HuH-7 (cell line): ENCODE results near the gene SYCP2.

Experiments used
- DNase-seq: peaks from one replicate; pipeline ENCODE4 v3.0.0; 2011; ENCODE audit warnings: low spot score

Gene SYCP2

GRCh38 chr20:59940956-59941294, 7.5 kb upstream of the SYCP2 start:
- no peak for DNase-seq

- peak; percentile 99 for DNase-seq
These were observed 6.9 kb upstream of the SYCP2 start, which contains the start of the genes FAM217B and PPP1R3D for GRCh38 chr20:59940129-59940955. TSS of gene FAM217B (plus strand) at chr20:59940389. CDS start at chr20:59943944, 3,555 bp downstream. TSS of gene PPP1R3D (minus strand) at chr20:59940305. CDS start at chr20:59939931, 374 bp downstream.

GRCh38 chr20:59939879-59940128, 6.4 kb upstream of the SYCP2 start:
- DNase-seq = peak; percentile 42

- DNase-seq = no peak
These were observed 5.8 kb upstream of the SYCP2 start for GRCh38 chr20:59939052-59939878.

GRCh38 chr20:59938696-59939051, 5.2 kb upstream of the SYCP2 start:
- DNase-seq = no peak

- DNase-seq = no peak
These were observed 4.8 kb upstream of the SYCP2 start for GRCh38 chr20:59938221-59938620.

GRCh38 chr20:59937150-59937549, 3.7 kb upstream of the SYCP2 start:
- DNase-seq = no peak

- DNase-seq = no peak
These were observed 3.0 kb upstream of the SYCP2 start for GRCh38 chr20:59936409-59936808.

GRCh38 chr20:59935457-59936185, 2.2 kb upstream of the SYCP2 start:
- no peak for DNase-seq

GRCh38 chr20:59933849-59934585, 580 bp upstream of the SYCP2 start:
- peak; percentile 93 for DNase-seq

- DNase-seq = no peak
These were observed 681 bp downstream of the SYCP2 start for GRCh38 chr20:59932616-59933295.

- DNase-seq = no peak
These were observed 1.7 kb downstream of the SYCP2 start for GRCh38 chr20:59931511-59932312.

- no peak for DNase-seq
These were observed 7.5 kb downstream of the SYCP2 start for GRCh38 chr20:59925899-59926298.

- DNase-seq = no peak
These were observed 8.1 kb downstream of the SYCP2 start for GRCh38 chr20:59925359-59925758.

- no peak for DNase-seq
These were observed 9.9 kb downstream of the SYCP2 start for GRCh38 chr20:59923514-59923913.

GRCh38 chr20:59920944-59921343, 12.5 kb downstream of the SYCP2 start:
- no peak for DNase-seq

GRCh38 chr20:59912609-59913008, 20.8 kb downstream of the SYCP2 start:
- DNase-seq = no peak

- DNase-seq = no peak
These were observed 22.4 kb downstream of the SYCP2 start for GRCh38 chr20:59911041-59911440.

- no peak for DNase-seq
These were observed 24.6 kb downstream of the SYCP2 start for GRCh38 chr20:59908855-59909254.

GRCh38 chr20:59903621-59904020, 29.8 kb downstream of the SYCP2 start:
- DNase-seq = no peak

- no peak for DNase-seq
These were observed 31.0 kb downstream of the SYCP2 start for GRCh38 chr20:59902470-59902869.
